GM18499 (cell line): ENCODE results near the gene DLG5.

Source experiments
- ATAC-seq: cut with Tn5 transposase; IDR thresholded peaks from one replicate; pipeline ENCODE4 v1.9.1; 2021; ENCODE audit warnings: moderate number of reproducible peaks; ENCODE audit not compliant: insufficient read depth, unreplicated experiment

Gene DLG5

GRCh38 chr10:77872947-77873535 lies 53.5 kb downstream of the DLG5 start:
- ATAC-seq: no peak

GRCh38 chr10:77872151-77872946 lies 54.2 kb downstream of the DLG5 start:
- no peak for ATAC-seq

GRCh38 chr10:77869626-77870420 lies 56.7 kb downstream of the DLG5 start:
- no peak for ATAC-seq

GRCh38 chr10:77868523-77868922 lies 58.0 kb downstream of the DLG5 start:
- no peak for ATAC-seq

- no peak for ATAC-seq
These were observed 59.3 kb downstream of the DLG5 start for GRCh38 chr10:77867124-77867719.

GRCh38 chr10:77866598-77866997 lies 60.0 kb downstream of the DLG5 start:
- ATAC-seq: no peak

GRCh38 chr10:77865580-77866324 lies 60.8 kb downstream of the DLG5 start:
- no peak for ATAC-seq

GRCh38 chr10:77864151-77864851 lies 62.3 kb downstream of the DLG5 start:
- no peak for ATAC-seq

- no peak for ATAC-seq
These were observed 63.1 kb downstream of the DLG5 start for GRCh38 chr10:77863446-77863845.

- ATAC-seq: no peak
These were observed 64.0 kb downstream of the DLG5 start for GRCh38 chr10:77862595-77862994.

GRCh38 chr10:77861366-77861765 lies 65.2 kb downstream of the DLG5 start:
- no peak for ATAC-seq

GRCh38 chr10:77859865-77860282 lies 66.7 kb downstream of the DLG5 start:
- no peak for ATAC-seq

- ATAC-seq: no peak
These were observed 67.2 kb downstream of the DLG5 start for GRCh38 chr10:77859200-77859864.

GRCh38 chr10:77857272-77857671 lies 69.3 kb downstream of the DLG5 start:
- no peak for ATAC-seq

- no peak for ATAC-seq
These were observed 70.0 kb downstream of the DLG5 start for GRCh38 chr10:77856566-77856965.

GRCh38 chr10:77855404-77856155 lies 71.0 kb downstream of the DLG5 start:
- no peak for ATAC-seq

GRCh38 chr10:77854115-77854514 lies 72.4 kb downstream of the DLG5 start:
- no peak for ATAC-seq

- no peak for ATAC-seq
These were observed 73.3 kb downstream of the DLG5 start for GRCh38 chr10:77853256-77853655.
